PC-9 (cell line): ENCODE measurements around the gene MYOZ2. TPM values are rescaled to one million over a fixed set of nuclear protein-coding genes. Genes with fewer than 3 reads are reported as not detected.

Experiments used
- BruUV-seq: library from RNA; stranded (reverse); fragments of 400-500 nt; replicated peaks from 2 replicates; lab custom pipeline; 2021; lab: Mats Ljungman, UMichigan
- CTCF ChIA-PET: fragments of 300-600 bp; sonication (Branson Sonifier 250); formaldehyde crosslinking; loops from one replicate; lab custom pipeline; 2022; ENCODE audit warnings: antibody characterized with exemption; lab: Charles Lee
- POLR2A ChIA-PET: fragments of 300-600 bp; sonication (Branson Sonifier 250); formaldehyde crosslinking; loops from one replicate; lab custom pipeline; 2022; ENCODE audit warnings: antibody characterized with exemption; ENCODE audit not compliant: unreplicated experiment; lab: Charles Lee
- DNase-seq, 2 experiments: peaks; one replicate each; pipeline versions ENCODE4 v3.0.0 to v3.0.0-alpha.2; 2015 to 2022; ENCODE audit warnings: mixed read lengths in 1 of 2
- H2AFZ ChIP-seq: fragments of 200-600 bp; sonication (generic); 2 replicates; pipeline ENCODE4 v1.8.1; 2017; ENCODE audit warnings: antibody characterized with exemption
- H3F3A ChIP-seq: fragments of 200-600 bp; sonication (generic); 2 replicates; pipeline ENCODE4 v1.8.1; 2017; ENCODE audit warnings: antibody characterized with exemption, mild to moderate bottlenecking, low read depth; ENCODE audit not compliant: insufficient read depth
- H3K27ac ChIP-seq: fragments of 200-600 bp; sonication (generic); 2 replicates; pipeline ENCODE4 v1.6.1; 2016; ENCODE audit warnings: mixed run types
- H3K27me3 ChIP-seq: fragments of 200-600 bp; sonication (generic); 2 replicates; pipeline ENCODE4 v1.6.1; 2016; ENCODE audit warnings: low read depth, mixed run types; ENCODE audit not compliant: insufficient read depth
- H3K36me3 ChIP-seq: fragments of 200-600 bp; sonication (generic); 2 replicates; pipeline ENCODE4 v1.6.1; 2016; ENCODE audit warnings: low read depth, mixed run types
- H3K4me1 ChIP-seq: fragments of 200-600 bp; sonication (generic); replicated peaks from 2 replicates; pipeline ENCODE4 v1.6.1; 2016; ENCODE audit warnings: mixed run types; ENCODE audit not compliant: insufficient read depth
- H3K4me2 ChIP-seq: fragments of 200-600 bp; sonication (generic); 2 replicates; pipeline ENCODE4 v1.6.1; 2017; ENCODE audit warnings: mixed run types
- H3K4me3 ChIP-seq: fragments of 200-600 bp; sonication (generic); 2 replicates; pipeline ENCODE4 v1.6.1; 2016; ENCODE audit warnings: mixed run types
- H3K79me2 ChIP-seq: fragments of 200-600 bp; sonication (generic); 2 replicates; pipeline ENCODE4 v1.6.1; 2017; ENCODE audit warnings: low read depth, mixed run types
- H3K9me2 ChIP-seq: fragments of 200-600 bp; sonication (generic); 2 replicates; pipeline ENCODE4 v1.8.1; 2017; ENCODE audit warnings: mild to moderate bottlenecking; ENCODE audit not compliant: insufficient read depth
- H3K9me3 ChIP-seq: fragments of 200-600 bp; sonication (generic); 2 replicates; pipeline ENCODE4 v1.8.1; 2016; ENCODE audit warnings: low read depth; ENCODE audit not compliant: insufficient read depth
- H4K20me1 ChIP-seq: fragments of 200-600 bp; sonication (generic); 2 replicates; pipeline ENCODE4 v1.8.1; 2017; ENCODE audit not compliant: insufficient read depth
- EZH2 ChIP-seq: fragments of 200-600 bp; sonication (generic); IDR thresholded peaks from 2 replicates; pipeline ENCODE4 v1.8.0; 2017; ENCODE audit warnings: antibody characterized with exemption, low read depth
- intact Hi-C: fragments of 100-400 bp; cut with micrococcal nuclease; formaldehyde crosslinking; loops from one replicate; pipeline ENCODE4 v1.10.0; 2022; ENCODE audit not compliant: unreplicated experiment
- total RNA-seq: library from RNA; stranded (reverse); gene quantifications from 2 replicates; pipeline ENCODE4 v1.2.3, GENCODE V29; 2021
- TF ChIP-seq, protein P1 (sequence below): fragments of 200-600 bp; sonication (generic); conservative IDR thresholded peaks from 2 replicates; pipeline ENCODE4 v1.6.1; 2017; ENCODE audit warnings: mixed run types, antibody characterized with exemption, mild to moderate bottlenecking, moderate library complexity

MYOZ2 gene
- total RNA-seq, 1 experiment from 2014 or later, result not detected

DNA sequence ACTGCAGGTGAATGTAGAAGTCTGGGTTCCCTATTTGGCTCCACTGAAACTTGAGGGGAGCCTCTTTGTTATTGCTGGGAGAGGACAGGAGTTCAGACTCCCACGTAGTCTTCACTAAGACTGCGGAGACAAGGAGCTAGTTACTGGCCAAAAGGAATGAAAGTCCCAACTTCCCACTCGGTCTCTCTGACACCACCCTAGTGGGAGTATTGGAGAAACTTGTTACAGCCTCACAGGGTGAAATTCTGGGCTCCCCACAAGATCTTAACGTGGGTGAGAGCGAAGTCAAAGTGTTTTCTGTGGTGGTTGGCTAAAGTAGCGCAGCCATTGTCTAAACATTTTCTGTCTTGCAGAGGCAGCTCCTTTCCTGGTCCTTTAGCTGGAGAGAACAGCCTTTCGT lies 13.5 kb downstream of the MYOZ2 start:
- DNase-seq, result no peak
- H3K36me3 ChIP-seq, result no peaks in the 10 kb centered on the region
- CTCF ChIA-PET, result no interaction called here

DNA sequence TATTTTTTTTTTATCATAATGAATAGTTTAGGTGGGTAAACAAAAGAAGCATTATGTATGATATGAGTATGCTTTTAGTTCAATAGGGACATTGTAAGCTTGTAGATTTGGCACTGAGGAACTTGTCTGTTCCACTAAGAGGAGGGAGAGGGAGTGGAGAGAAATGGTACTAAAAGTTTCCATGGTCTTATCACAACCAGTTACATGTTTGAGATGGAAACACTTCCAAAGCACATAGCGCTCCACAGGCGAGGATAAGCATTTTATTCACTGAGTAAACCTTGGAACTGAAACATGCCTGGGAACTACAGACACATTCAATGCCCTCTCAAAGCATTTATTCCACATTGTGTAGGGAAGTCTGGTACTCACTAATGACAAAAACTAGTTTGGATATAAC lies 15.5 kb downstream of the MYOZ2 start:
- Histone ChIP-seq H3K4me2 (no peak overlapping the region), H3K9me2 (no peaks in the 10 kb centered on the region), H3K9me3 (no peaks in the 10 kb centered on the region), H2AFZ (no peak overlapping the region), H4K20me1 (no peaks in the 10 kb centered on the region), H3K27me3 (no peaks in the 10 kb centered on the region), H3K36me3 (no peaks in the 10 kb centered on the region), H3K4me1 (no peaks in the 10 kb centered on the region), H3K4me3 (no peak overlapping the region), H3F3A (no peaks in the 10 kb centered on the region), H3K27ac (no peak overlapping the region), H3K79me2 (no peaks in the 10 kb centered on the region)
- ChIA-PET CTCF (no interaction called here), POLR2A (interaction anchor here (0.6 kb wide), 1 partner anchor 600 kb away, joined by 3 read pairs; no protein-coding TSS in a partner anchor)
- BruUV-seq, result no TSS peak
- intact Hi-C loops, result no loop called here
- DNase-seq, result no peak
- TF ChIP-seq, protein P1, sequence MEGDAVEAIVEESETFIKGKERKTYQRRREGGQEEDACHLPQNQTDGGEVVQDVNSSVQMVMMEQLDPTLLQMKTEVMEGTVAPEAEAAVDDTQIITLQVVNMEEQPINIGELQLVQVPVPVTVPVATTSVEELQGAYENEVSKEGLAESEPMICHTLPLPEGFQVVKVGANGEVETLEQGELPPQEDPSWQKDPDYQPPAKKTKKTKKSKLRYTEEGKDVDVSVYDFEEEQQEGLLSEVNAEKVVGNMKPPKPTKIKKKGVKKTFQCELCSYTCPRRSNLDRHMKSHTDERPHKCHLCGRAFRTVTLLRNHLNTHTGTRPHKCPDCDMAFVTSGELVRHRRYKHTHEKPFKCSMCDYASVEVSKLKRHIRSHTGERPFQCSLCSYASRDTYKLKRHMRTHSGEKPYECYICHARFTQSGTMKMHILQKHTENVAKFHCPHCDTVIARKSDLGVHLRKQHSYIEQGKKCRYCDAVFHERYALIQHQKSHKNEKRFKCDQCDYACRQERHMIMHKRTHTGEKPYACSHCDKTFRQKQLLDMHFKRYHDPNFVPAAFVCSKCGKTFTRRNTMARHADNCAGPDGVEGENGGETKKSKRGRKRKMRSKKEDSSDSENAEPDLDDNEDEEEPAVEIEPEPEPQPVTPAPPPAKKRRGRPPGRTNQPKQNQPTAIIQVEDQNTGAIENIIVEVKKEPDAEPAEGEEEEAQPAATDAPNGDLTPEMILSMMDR, result no peak
- TF ChIP-seq EZH2, result no peak

More for the DNA sequence above, 13.5 kb downstream of the MYOZ2 start:
- TF ChIP-seq, protein P1, result no peak
- H3K9me3 ChIP-seq, result no peaks in the 10 kb centered on the region
- no peaks in the 10 kb centered on the region for H3F3A ChIP-seq
- H3K4me2 ChIP-seq, result no peak overlapping the region
- no peaks in the 10 kb centered on the region for H3K9me2 ChIP-seq
- no peaks in the 10 kb centered on the region for H3K79me2 ChIP-seq
- no peak overlapping the region for H3K4me3 ChIP-seq
- H3K4me1 ChIP-seq, result no peaks in the 10 kb centered on the region
- H3K27ac ChIP-seq, result no peak overlapping the region
- BruUV-seq, result no TSS peak
- no peaks in the 10 kb centered on the region for H3K27me3 ChIP-seq
- POLR2A ChIA-PET, result no interaction called here
- intact Hi-C loops, result no loop called here
- H4K20me1 ChIP-seq, result no peaks in the 10 kb centered on the region
- no peak overlapping the region for H2AFZ ChIP-seq

DNA sequence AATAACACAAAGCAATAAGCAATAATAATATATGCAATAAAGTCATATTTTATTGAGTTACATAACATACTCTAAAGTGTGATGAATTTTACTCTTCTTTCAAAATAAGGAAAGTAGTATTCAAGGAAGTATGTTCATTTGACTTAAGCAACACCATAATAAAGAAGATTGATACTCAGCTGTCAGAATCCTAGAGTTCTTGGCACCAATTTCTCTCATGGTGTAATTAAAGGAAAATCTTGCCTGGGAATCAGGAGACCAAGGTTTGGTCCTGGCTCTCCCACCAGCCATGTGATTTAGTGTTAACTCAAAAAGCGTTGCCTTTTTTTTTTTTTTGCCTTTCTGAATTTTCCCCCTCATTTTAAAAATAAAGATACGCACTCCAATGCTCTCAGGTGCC lies 17.1 kb downstream of the MYOZ2 start:
- CTCF ChIA-PET, result no interaction called here
- Histone ChIP-seq H3K27me3 (no peaks in the 10 kb centered on the region), H3K27ac (no peak overlapping the region), H2AFZ (no peak overlapping the region), H3K79me2 (no peaks in the 10 kb centered on the region), H3K9me2 (no peaks in the 10 kb centered on the region), H3K36me3 (no peaks in the 10 kb centered on the region), H3K4me3 (no peak overlapping the region), H4K20me1 (no peaks in the 10 kb centered on the region), H3F3A (no peaks in the 10 kb centered on the region), H3K4me1 (no peaks in the 10 kb centered on the region), H3K9me3 (no peaks in the 10 kb centered on the region), H3K4me2 (no peak overlapping the region)
- no TSS peak for BruUV-seq
- no peak for DNase-seq
- POLR2A ChIA-PET, result no interaction called here
- intact Hi-C loops, result no loop called here
- TF ChIP-seq EZH2, result no peak
- TF ChIP-seq, protein P1, result no peak
